ENCODE data around the gene RPS21. TPM values are rescaled to one million over a fixed set of nuclear protein-coding genes. Genes with fewer than 3 reads are reported as not detected.
A peak's percentile ranks its signal among the peaks of the same experiment; 100 is the strongest.

RPS21 gene
- total and polyA plus RNA-seq, 2 donors = 1,987 to 6,072 TPM

GRCh38 chr20:62404112-62404665 lies 17.3 kb downstream of the RPS21 start:
- Histone ChIP-seq H3K36me3 (ENCODE audit: control insufficient read depth in 2 of 2, insufficient read depth in 2 of 2, low read length in 1 of 2) (peaks cover 2 to 12% of the 10 kb centered on the region in 2 donors), H3K9me3 (ENCODE audit: control insufficient read depth in 2 of 2, insufficient read depth in 1 of 2, low read length in 1 of 2) (peaks cover 0 to 2% of the 10 kb centered on the region in 2 donors), H3K4me3 (ENCODE audit: low read length in 2 of 2) (no peak overlapping the region), H3K27ac (ENCODE audit: low read depth in 1 of 2, low read length in 1 of 2) (no peak overlapping the region), H3K4me1 (ENCODE audit: control insufficient read depth in 2 of 2, insufficient read depth in 2 of 2, low read length in 2 of 2) (peaks cover 12 to 16% of the 10 kb centered on the region in 2 donors), H3K27me3 (ENCODE audit: control insufficient read depth in 2 of 2, insufficient read depth in 1 of 2, low read length in 1 of 2) (peaks cover 0 to 13% of the 10 kb centered on the region in 2 donors)
- WGBS = 96% methylated on average over 9 of the region's 9 CpGs
- DNase-seq (ENCODE audit: low read depth in 6 of 9, low spot score in 9 of 9) = no peak

GRCh38 chr20:62404761-62405107 lies 17.8 kb downstream of the RPS21 start:
- WGBS = 93% methylated on average over 12 of the region's 12 CpGs
- Histone ChIP-seq H3K9me3 (ENCODE audit: control insufficient read depth in 2 of 2, insufficient read depth in 1 of 2, low read length in 1 of 2) (peaks cover 0 to 2% of the 10 kb centered on the region in 2 donors), H3K4me1 (ENCODE audit: control insufficient read depth in 2 of 2, insufficient read depth in 2 of 2, low read length in 2 of 2) (peaks cover 12 to 19% of the 10 kb centered on the region in 2 donors), H3K4me3 (ENCODE audit: low read length in 2 of 2) (no peak overlapping the region), H3K27me3 (ENCODE audit: control insufficient read depth in 2 of 2, insufficient read depth in 1 of 2, low read length in 1 of 2) (peaks cover 0 to 18% of the 10 kb centered on the region in 2 donors), H3K27ac (ENCODE audit: low read depth in 1 of 2, low read length in 1 of 2) (no peak overlapping the region), H3K36me3 (ENCODE audit: control insufficient read depth in 2 of 2, insufficient read depth in 2 of 2, low read length in 1 of 2) (peaks cover 2 to 12% of the 10 kb centered on the region in 2 donors)
- no peak for DNase-seq (ENCODE audit: low read depth in 6 of 9, low spot score in 9 of 9)

- DNase-seq (ENCODE audit: low read depth in 6 of 9, low spot score in 9 of 9) = no peak
- Histone ChIP-seq H3K27me3 (ENCODE audit: control insufficient read depth in 2 of 2, insufficient read depth in 1 of 2, low read length in 1 of 2) (peaks cover 0 to 24% of the 10 kb centered on the region in 2 donors), H3K4me3 (ENCODE audit: low read length in 2 of 2) (no peak overlapping the region), H3K4me1 (ENCODE audit: control insufficient read depth in 2 of 2, insufficient read depth in 2 of 2, low read length in 2 of 2) (peaks cover 12 to 24% of the 10 kb centered on the region in 2 donors), H3K9me3 (ENCODE audit: control insufficient read depth in 2 of 2, insufficient read depth in 1 of 2, low read length in 1 of 2) (peaks cover 0 to 2% of the 10 kb centered on the region in 2 donors), H3K27ac (ENCODE audit: low read depth in 1 of 2, low read length in 1 of 2) (no peak overlapping the region), H3K36me3 (ENCODE audit: control insufficient read depth in 2 of 2, insufficient read depth in 2 of 2, low read length in 1 of 2) (peaks cover 2 to 12% of the 10 kb centered on the region in 2 donors)
- 95% methylated on average over 23 of the region's 23 CpGs for WGBS
Observed at GRCh38 chr20:62405108-62405980, 18.4 kb downstream of the RPS21 start.

GRCh38 chr20:62405981-62406513 lies 19.1 kb downstream of the RPS21 start:
- Histone ChIP-seq H3K4me3 (ENCODE audit: low read length in 2 of 2) (peak overlapping the region; percentile 55 to 78), H3K4me1 (ENCODE audit: control insufficient read depth in 2 of 2, insufficient read depth in 2 of 2, low read length in 2 of 2) (peaks cover 12 to 25% of the 10 kb centered on the region in 2 donors), H3K36me3 (ENCODE audit: control insufficient read depth in 2 of 2, insufficient read depth in 2 of 2, low read length in 1 of 2) (peaks cover 2 to 11% of the 10 kb centered on the region in 2 donors), H3K27me3 (ENCODE audit: control insufficient read depth in 2 of 2, insufficient read depth in 1 of 2, low read length in 1 of 2) (peaks cover 0 to 31% of the 10 kb centered on the region in 2 donors), H3K27ac (ENCODE audit: low read depth in 1 of 2, low read length in 1 of 2) (no peak overlapping the region), H3K9me3 (ENCODE audit: control insufficient read depth in 2 of 2, insufficient read depth in 1 of 2, low read length in 1 of 2) (peaks cover 0 to 2% of the 10 kb centered on the region in 2 donors)
- WGBS = 88% methylated on average over 10 of the region's 10 CpGs
- no peak for DNase-seq (ENCODE audit: low read depth in 6 of 9, low spot score in 9 of 9)

- Histone ChIP-seq H3K4me3 (ENCODE audit: low read length in 2 of 2) (peak overlapping the region; percentile 55 to 78), H3K36me3 (ENCODE audit: control insufficient read depth in 2 of 2, insufficient read depth in 2 of 2, low read length in 1 of 2) (peaks cover 2 to 6% of the 10 kb centered on the region in 2 donors), H3K4me1 (ENCODE audit: control insufficient read depth in 2 of 2, insufficient read depth in 2 of 2, low read length in 2 of 2) (peaks cover 12 to 25% of the 10 kb centered on the region in 2 donors), H3K9me3 (ENCODE audit: control insufficient read depth in 2 of 2, insufficient read depth in 1 of 2, low read length in 1 of 2) (peaks cover 0 to 2% of the 10 kb centered on the region in 2 donors), H3K27me3 (ENCODE audit: control insufficient read depth in 2 of 2, insufficient read depth in 1 of 2, low read length in 1 of 2) (peaks cover 0 to 33% of the 10 kb centered on the region in 2 donors), H3K27ac (ENCODE audit: low read depth in 1 of 2, low read length in 1 of 2) (no peak overlapping the region)
- DNase-seq (ENCODE audit: low read depth in 6 of 9, low spot score in 9 of 9) = no peak
- WGBS = under 1% methylated on average over 42 of the region's 42 CpGs
Observed at GRCh38 chr20:62406635-62407176, 19.8 kb downstream of the RPS21 start.

GRCh38 chr20:62407221-62407992 lies 20.5 kb downstream of the RPS21 start, which contains the start of gene CABLES2:
Gene CABLES2, minus strand, starts transcription at chr20:62407285. Its CDS starts 9 bp downstream, at chr20:62407276.
- peak within 1 kb of the TSS; percentile 55 to 78 for H3K4me3 ChIP-seq (ENCODE audit: low read length in 2 of 2)
- WGBS = 6% methylated on average over 73 of the region's 73 CpGs
- peaks cover 12 to 25% of the 10 kb centered on the region in 2 donors for H3K4me1 ChIP-seq (ENCODE audit: control insufficient read depth in 2 of 2, insufficient read depth in 2 of 2, low read length in 2 of 2)
- H3K36me3 ChIP-seq (ENCODE audit: control insufficient read depth in 2 of 2, insufficient read depth in 2 of 2, low read length in 1 of 2) = peaks cover 2 to 4% of the 10 kb centered on the region in 2 donors
- H3K27me3 ChIP-seq (ENCODE audit: control insufficient read depth in 2 of 2, insufficient read depth in 1 of 2, low read length in 1 of 2) = peaks cover 0 to 33% of the 10 kb centered on the region in 2 donors
- H3K27ac ChIP-seq (ENCODE audit: low read depth in 1 of 2, low read length in 1 of 2) = no peak within 1 kb of the TSS
- peaks cover 0 to 2% of the 10 kb centered on the region in 2 donors for H3K9me3 ChIP-seq (ENCODE audit: control insufficient read depth in 2 of 2, insufficient read depth in 1 of 2, low read length in 1 of 2)
- peak; percentile 78 to 95 (median 85) for DNase-seq (ENCODE audit: low read depth in 6 of 9, low spot score in 9 of 9)

GRCh38 chr20:62408055-62408454 lies 21.2 kb downstream of the RPS21 start:
- 98% methylated on average over 15 of the region's 15 CpGs for WGBS
- Histone ChIP-seq H3K36me3 (ENCODE audit: control insufficient read depth in 2 of 2, insufficient read depth in 2 of 2, low read length in 1 of 2) (no peaks in the 10 kb centered on the region), H3K4me3 (ENCODE audit: low read length in 2 of 2) (no peak overlapping the region), H3K27me3 (ENCODE audit: control insufficient read depth in 2 of 2, insufficient read depth in 1 of 2, low read length in 1 of 2) (peaks cover 0 to 33% of the 10 kb centered on the region in 2 donors), H3K4me1 (ENCODE audit: control insufficient read depth in 2 of 2, insufficient read depth in 2 of 2, low read length in 2 of 2) (peaks cover 12 to 25% of the 10 kb centered on the region in 2 donors), H3K27ac (ENCODE audit: low read depth in 1 of 2, low read length in 1 of 2) (no peak overlapping the region), H3K9me3 (ENCODE audit: control insufficient read depth in 2 of 2, insufficient read depth in 1 of 2, low read length in 1 of 2) (peaks cover 0 to 2% of the 10 kb centered on the region in 2 donors)
- no peak for DNase-seq (ENCODE audit: low read depth in 6 of 9, low spot score in 9 of 9)

- H3K4me1 ChIP-seq (ENCODE audit: control insufficient read depth in 2 of 2, insufficient read depth in 2 of 2, low read length in 2 of 2) = peaks cover 12 to 25% of the 10 kb centered on the region in 2 donors
- no peak for DNase-seq (ENCODE audit: low read depth in 6 of 9, low spot score in 9 of 9)
- WGBS = 90% methylated on average over 12 of the region's 12 CpGs
Observed at GRCh38 chr20:62408640-62409039, 21.7 kb downstream of the RPS21 start.

More at GRCh38 chr20:62408640-62409039, 21.7 kb downstream of the RPS21 start:
- Histone ChIP-seq H3K27ac (ENCODE audit: low read depth in 1 of 2, low read length in 1 of 2) (no peak overlapping the region), H3K36me3 (ENCODE audit: control insufficient read depth in 2 of 2, insufficient read depth in 2 of 2, low read length in 1 of 2) (no peaks in the 10 kb centered on the region), H3K4me3 (ENCODE audit: low read length in 2 of 2) (no peak overlapping the region), H3K9me3 (ENCODE audit: control insufficient read depth in 2 of 2, insufficient read depth in 1 of 2, low read length in 1 of 2) (peaks cover 0 to 2% of the 10 kb centered on the region in 2 donors), H3K27me3 (ENCODE audit: control insufficient read depth in 2 of 2, insufficient read depth in 1 of 2, low read length in 1 of 2) (peaks cover 0 to 33% of the 10 kb centered on the region in 2 donors)

Data from thymus (tissue), 11 donors.